Gastroesophageal sphincter (tissue), 4 donors: Measurements from ENCODE around the gene VMP1. TPM values are rescaled to one million over a fixed set of nuclear protein-coding genes. Genes with fewer than 3 reads are reported as not detected.

Source experiments
- ATAC-seq: fragments of 150-250 bp; one replicate; pipeline ENCODE4 v1.9.1; 2016; ENCODE audit warnings: mild to moderate bottlenecking, moderate library complexity
- H3K27ac ChIP-seq, 4 donors: fragments of 200-600 bp; sonication (generic) in 3 of 4; 1 replicate in 3 of 4; 2 replicates in 1 of 4; pipeline ENCODE4 v1.5.1; 2016 to 2019
- H3K27me3 ChIP-seq: fragments of 200-600 bp; sonication (generic); one replicate; pipeline ENCODE4 v1.5.1; 2019
- H3K36me3 ChIP-seq, 2 donors: fragments of 200-600 bp; sonication (generic); one replicate each; pipeline ENCODE4 v1.5.1; 2019; ENCODE audit warnings: control low read depth in 1 of 2
- H3K4me1 ChIP-seq, 3 donors: fragments of 200-600 bp; sonication (generic); 1 replicate in 2 of 3; 2 replicates in 1 of 3; pipeline ENCODE4 v1.5.1; 2016 to 2019; ENCODE audit warnings: control low read depth in 2 of 3
- H3K4me3 ChIP-seq, 2 donors: fragments of 200-600 bp; sonication (generic); one replicate each; pipeline ENCODE4 v1.5.1; 2019; ENCODE audit warnings: mild to moderate bottlenecking in 1 of 2, moderate library complexity in 1 of 2
- H3K9me3 ChIP-seq, 3 donors: fragments of 200-600 bp; sonication (generic); one replicate each; pipeline ENCODE4 v1.5.1; 2017 to 2019; ENCODE audit warnings: control low read depth in 2 of 3
- EP300 ChIP-seq: sonication (generic); formaldehyde crosslinking; IDR thresholded peaks from one replicate; pipeline ENCODE4 v1.6.1; 2017; ENCODE audit warnings: antibody characterized with exemption, mild to moderate bottlenecking
- POLR2A ChIP-seq, 2 donors: fragments of 450-650 bp; IDR thresholded peaks; one replicate each; pipeline ENCODE4 v1.6.1; 2017; ENCODE audit warnings: antibody characterized with exemption in 2 of 2, mild to moderate bottlenecking in 2 of 2, moderate library complexity in 1 of 2
- POLR2AphosphoS5 ChIP-seq: sonication (generic); formaldehyde crosslinking; IDR thresholded peaks from one replicate; pipeline ENCODE4 v1.6.1; 2017; ENCODE audit warnings: antibody characterized with exemption
- WGBS, 2 donors: methylation state at CpG; one replicate each; pipeline ENCODE4 v1.1.5; 2018; ENCODE audit warnings: low coverage in 1 of 2; 5-methylcytosine and 5-hydroxymethylcytosine counted together
- total RNA-seq, 4 donors: library from RNA; depleted of rRNA; stranded (reverse); fragments of >200 nt; gene quantifications; one replicate each; pipeline ENCODE4 v1.1.0, GENCODE V29; 2016
- TF ChIP-seq, protein P1 (sequence below), 4 experiments: fragments of 200-600 bp in 2 of 4; fragments of 450-650 bp in 2 of 4; sonication (generic) in 1 of 4; IDR thresholded peaks; one replicate each; pipeline ENCODE4 v1.5.1; 2017 to 2019; ENCODE audit warnings: antibody characterized with exemption in 4 of 4, mild to moderate bottlenecking in 2 of 4, moderate library complexity in 2 of 4

The VMP1 gene
- total RNA-seq, 4 donors from 2014 or later: 50.8 to 175 (median 85.0) TPM

DNA sequence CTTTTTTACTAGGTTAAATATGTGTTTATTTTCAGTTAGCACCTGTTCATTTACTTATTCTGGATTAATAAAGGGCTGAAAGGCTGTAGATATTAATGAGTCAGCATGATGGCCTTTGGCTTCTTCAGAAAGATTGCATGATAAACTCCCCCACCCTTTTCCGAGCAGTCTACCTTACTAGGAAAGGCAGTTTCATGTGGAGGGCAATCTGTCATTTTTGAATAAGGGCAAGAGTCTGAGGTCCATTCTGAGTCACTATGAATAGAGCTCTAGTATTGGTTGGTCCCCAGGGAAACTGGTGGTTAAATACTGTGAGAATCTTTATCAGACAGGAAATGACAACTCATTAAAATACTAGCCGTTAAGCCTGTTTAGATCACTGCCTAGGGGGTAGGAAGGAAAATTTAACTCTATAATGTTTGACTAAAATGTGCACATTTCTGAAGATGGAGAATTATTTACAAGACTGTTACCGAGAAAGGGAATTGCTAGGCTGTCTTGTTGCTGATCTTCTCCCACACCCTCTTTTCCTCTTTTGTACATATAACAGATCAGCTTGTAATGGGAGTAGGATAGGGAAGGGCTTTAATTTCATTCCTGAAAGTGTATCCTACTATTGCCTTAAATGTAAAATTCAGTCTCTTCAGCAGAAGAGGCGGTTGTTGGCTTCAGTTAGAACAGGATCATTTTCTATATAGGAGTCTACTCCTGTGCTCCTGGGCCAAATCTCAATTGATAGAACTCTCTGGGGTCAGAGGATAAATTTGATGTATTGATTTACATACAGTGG lies 122.0 kb downstream of the VMP1 start:
- Histone ChIP-seq H3K4me3 (no peak overlapping the region), H3K36me3 (no peaks in the 10 kb centered on the region), H3K9me3 (no peaks in the 10 kb centered on the region), H3K4me1 (peaks cover 17 to 69% (median 19%) of the 10 kb centered on the region in 3 donors), H3K27ac (peak overlapping the region; percentile 57 to 84 (median 80)), H3K27me3 (no peaks in the 10 kb centered on the region)
- TF ChIP-seq, protein P1, sequence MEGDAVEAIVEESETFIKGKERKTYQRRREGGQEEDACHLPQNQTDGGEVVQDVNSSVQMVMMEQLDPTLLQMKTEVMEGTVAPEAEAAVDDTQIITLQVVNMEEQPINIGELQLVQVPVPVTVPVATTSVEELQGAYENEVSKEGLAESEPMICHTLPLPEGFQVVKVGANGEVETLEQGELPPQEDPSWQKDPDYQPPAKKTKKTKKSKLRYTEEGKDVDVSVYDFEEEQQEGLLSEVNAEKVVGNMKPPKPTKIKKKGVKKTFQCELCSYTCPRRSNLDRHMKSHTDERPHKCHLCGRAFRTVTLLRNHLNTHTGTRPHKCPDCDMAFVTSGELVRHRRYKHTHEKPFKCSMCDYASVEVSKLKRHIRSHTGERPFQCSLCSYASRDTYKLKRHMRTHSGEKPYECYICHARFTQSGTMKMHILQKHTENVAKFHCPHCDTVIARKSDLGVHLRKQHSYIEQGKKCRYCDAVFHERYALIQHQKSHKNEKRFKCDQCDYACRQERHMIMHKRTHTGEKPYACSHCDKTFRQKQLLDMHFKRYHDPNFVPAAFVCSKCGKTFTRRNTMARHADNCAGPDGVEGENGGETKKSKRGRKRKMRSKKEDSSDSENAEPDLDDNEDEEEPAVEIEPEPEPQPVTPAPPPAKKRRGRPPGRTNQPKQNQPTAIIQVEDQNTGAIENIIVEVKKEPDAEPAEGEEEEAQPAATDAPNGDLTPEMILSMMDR (IDR thresholded peaks at IDR 0.05): no peak
- TF ChIP-seq POLR2AphosphoS5: peak; percentile 90
- peak; percentile 76 for ATAC-seq
- WGBS, 2 donors: 2 to 6% methylated on average over 4 of the region's 4 CpGs

DNA sequence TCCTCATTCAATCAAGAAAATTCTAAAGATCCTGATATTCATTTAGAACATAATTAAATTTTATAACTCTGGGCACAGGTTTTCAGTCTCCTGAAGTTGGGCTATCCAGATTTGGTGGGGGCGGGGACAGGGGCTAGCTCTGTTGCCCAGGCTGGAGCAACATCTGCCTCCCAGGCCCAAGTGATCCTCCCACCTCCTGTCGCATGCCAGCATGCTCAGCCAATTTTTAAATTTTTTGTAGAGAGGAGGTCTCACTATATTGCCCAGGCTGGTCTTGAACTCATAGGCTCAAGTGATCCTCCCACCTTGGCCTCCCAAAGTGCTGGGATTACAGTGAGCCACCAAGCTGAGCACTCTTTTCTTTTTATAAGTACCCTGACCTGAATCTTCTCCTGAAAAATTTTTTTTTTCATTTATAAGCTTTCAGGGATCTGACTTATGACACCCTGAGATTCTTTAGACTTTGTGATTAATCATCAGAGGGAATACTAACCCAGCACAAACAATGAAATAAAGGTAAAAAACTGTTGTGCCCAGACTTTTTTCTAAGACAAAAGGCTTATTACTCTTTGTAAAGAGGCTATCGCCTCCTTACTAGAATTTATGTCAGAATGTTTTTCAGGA lies 122.7 kb downstream of the VMP1 start:
- no peak for ATAC-seq
- TF ChIP-seq, protein P1 (IDR thresholded peaks at IDR 0.05): no peak
- no peak for TF ChIP-seq POLR2AphosphoS5
- no peak for TF ChIP-seq POLR2A (IDR thresholded peaks at IDR 0.05)
- no peak for TF ChIP-seq EP300
- 69 to 100% methylated on average over 1 to 3 of the region's 3 CpGs for WGBS, 2 donors
- Histone ChIP-seq H3K27me3 (no peaks in the 10 kb centered on the region), H3K36me3 (no peaks in the 10 kb centered on the region), H3K9me3 (no peaks in the 10 kb centered on the region), H3K4me1 (peaks cover 17 to 67% (median 19%) of the 10 kb centered on the region in 3 donors), H3K27ac (peak overlapping the region; percentile 57 to 84 (median 80)), H3K4me3 (no peak overlapping the region)

DNA sequence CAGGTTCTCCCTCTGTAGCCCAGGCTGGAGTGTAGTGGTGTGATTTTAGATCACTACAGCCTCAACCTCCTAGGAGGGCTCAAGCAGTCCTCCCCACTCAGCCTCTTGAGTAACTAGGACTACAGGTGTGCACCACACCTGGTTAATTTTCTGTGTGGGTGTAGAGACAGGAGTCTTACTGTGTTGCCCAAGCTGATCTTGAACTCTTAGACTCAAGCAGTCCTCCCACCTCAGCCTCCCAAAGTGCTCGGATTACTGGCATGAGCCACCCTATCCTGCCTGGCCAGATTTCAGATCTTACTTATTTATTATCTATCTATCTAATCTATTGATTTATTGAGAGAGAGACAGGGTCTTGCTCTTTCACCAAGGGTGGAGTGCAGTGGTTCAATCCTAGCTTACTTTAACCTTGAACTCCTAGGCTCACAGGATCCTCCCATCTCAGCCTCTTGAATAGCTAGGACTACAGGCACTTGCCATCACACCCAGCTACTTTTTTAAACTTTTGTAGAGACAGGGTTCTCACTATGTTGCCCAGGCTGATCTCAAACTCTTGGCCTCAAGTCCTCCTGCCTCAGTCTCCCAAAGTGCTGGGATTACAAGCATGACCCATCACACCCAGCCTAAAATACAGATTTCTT lies 123.5 kb downstream of the VMP1 start:
- peak overlapping the region; percentile 57 to 84 (median 74) for H3K27ac ChIP-seq
- WGBS, 2 donors: 83 to 86% methylated on average over 1 of the region's 1 CpG
- H3K4me1 ChIP-seq: peaks cover 13 to 59% (median 17%) of the 10 kb centered on the region in 3 donors

DNA sequence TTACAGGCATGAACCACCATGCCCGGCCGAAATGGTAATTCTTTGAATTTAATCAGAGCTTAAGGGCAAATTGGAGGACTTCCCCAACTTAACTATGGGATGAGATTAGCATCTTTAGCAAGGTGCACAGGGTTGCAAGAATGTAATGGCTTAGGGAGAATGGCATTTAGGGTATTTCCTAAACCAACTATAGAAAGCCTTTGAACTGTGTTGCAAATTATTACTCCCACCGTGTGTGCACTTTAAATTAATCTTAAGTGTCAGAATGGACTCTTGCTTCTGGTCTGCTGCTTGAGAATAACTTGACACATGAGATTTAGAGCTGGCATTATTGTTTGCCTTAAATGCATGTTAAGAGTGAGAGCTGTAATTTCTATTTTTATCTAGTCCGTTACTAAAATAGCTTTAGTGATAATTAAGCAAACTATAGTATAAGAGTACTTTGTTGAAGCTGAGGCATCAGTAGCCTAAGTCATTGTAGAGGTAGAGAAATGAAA lies 125.5 kb downstream of the VMP1 start:
- Histone ChIP-seq H3K9me3 (no peaks in the 10 kb centered on the region), H3K36me3 (no peaks in the 10 kb centered on the region), H3K4me3 (no peak overlapping the region), H3K4me1 (peaks cover 12 to 57% (median 17%) of the 10 kb centered on the region in 3 donors), H3K27ac (peak overlapping the region in 2 of 4 donors; percentile 15 to 59), H3K27me3 (no peaks in the 10 kb centered on the region)
- 44 to 51% methylated on average over 4 of the region's 4 CpGs for WGBS, 2 donors
- TF ChIP-seq POLR2A (IDR thresholded peaks at IDR 0.05): no peak
- TF ChIP-seq, protein P1 (IDR thresholded peaks at IDR 0.05): no peak
- ATAC-seq: no peak

More for the DNA sequence above, 123.5 kb downstream of the VMP1 start:
- H3K36me3 ChIP-seq: no peaks in the 10 kb centered on the region
- H3K27me3 ChIP-seq: no peaks in the 10 kb centered on the region
- no peaks in the 10 kb centered on the region for H3K9me3 ChIP-seq
- H3K4me3 ChIP-seq: no peak overlapping the region
- TF ChIP-seq, protein P1 (IDR thresholded peaks at IDR 0.05): no peak
- TF ChIP-seq POLR2A (IDR thresholded peaks at IDR 0.05) (no peak), EP300 (no peak), POLR2AphosphoS5 (no peak)
- no peak for ATAC-seq
